HFF-Myc (cell line): ENCODE measurements around the gene LRRC7.
"Not testable (repeated sequence)": the region's sequence is repeated elsewhere in the genome, so short reads cannot be mapped to it uniquely, and the experiment has no call there.

ENCODE experiments used
- DNase-seq: peaks from one replicate; pipeline ENCODE4 v3.0.0-alpha.2; 2011; ENCODE audit warnings: low read depth; ENCODE audit errors: extremely low read depth
- H3K4me3 ChIP-seq: replicated peaks from 2 replicates; pipeline ENCODE4 v1.5.1; 2011; ENCODE audit warnings: low read depth, mild to moderate bottlenecking, control low read depth, low read length
- CTCF ChIP-seq: IDR thresholded peaks from 2 replicates; pipeline ENCODE4 v1.5.1; 2012; ENCODE audit warnings: mild to moderate bottlenecking, low read depth, low read length, control low read depth; ENCODE audit errors: missing control alignments

The LRRC7 gene

GRCh38 chr1:69700770-69701169, 133.0 kb downstream of the LRRC7 start:
- H3K4me3 ChIP-seq = no peak overlapping the region
- DNase-seq = no peak
- TF ChIP-seq CTCF = peak; percentile 53

GRCh38 chr1:69702085-69702484, 134.4 kb downstream of the LRRC7 start:
- TF ChIP-seq CTCF = no peak
- no peak overlapping the region for H3K4me3 ChIP-seq
- no peak for DNase-seq

- TF ChIP-seq CTCF = no peak
- no peak for DNase-seq
- H3K4me3 ChIP-seq = no peak overlapping the region
These were observed 138.8 kb downstream of the LRRC7 start for GRCh38 chr1:69706473-69706872.

DNA sequence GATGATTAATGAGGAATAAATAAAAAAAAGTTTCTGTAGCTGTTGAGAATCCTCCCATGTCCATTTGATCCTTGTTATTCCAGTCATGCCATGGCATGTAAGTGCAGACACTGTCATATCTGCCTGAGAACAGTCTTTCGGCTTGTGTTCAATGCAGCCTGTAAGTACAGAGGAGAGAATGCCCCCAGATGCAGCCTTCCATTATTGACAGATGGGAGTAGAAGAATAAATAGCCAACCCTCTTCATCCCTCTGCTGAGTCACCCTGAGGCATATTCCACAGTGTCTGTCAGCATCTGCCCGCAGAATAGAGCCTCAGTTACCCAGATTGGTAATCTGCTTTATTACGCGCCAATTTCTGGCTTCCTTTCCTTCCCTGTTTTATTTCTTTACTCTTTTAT, 139.4 kb downstream of the LRRC7 start:
- no peak for TF ChIP-seq CTCF
- H3K4me3 ChIP-seq = no peak overlapping the region
- DNase-seq = no peak

DNA sequence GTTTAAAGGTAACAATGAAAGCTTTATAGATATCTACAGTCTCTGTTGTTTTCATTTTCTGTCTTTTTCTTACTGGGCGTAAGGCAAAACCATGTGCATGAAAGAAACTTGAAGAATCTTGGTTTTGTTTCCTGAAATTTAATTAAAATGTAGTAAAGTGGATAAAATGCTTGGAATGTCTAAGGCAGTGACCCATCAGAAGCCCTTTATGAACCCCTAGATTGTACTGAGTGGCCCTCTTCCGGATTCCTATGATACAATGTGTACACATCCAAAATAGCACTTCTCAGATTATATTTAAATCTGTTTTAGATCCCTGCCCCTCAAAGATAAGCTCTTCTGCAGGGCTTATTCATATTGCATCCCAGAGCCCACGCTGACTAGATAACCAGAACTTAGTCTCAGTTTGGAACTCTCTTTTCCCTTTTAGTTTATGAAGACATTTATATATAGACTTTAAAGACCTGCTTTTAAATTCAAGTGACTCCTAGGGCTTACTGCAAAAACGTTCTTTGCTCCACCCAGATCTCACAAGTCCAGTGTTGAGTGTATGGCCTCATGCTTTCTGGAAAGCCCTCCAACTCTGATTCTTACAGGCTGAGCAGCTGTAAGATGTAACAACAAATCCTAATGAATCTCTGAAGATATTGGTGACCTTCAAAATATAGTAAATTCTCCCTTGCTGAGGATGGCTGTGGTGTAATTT, 142.9 kb downstream of the LRRC7 start:
- DNase-seq = no peak
- no peak overlapping the region for H3K4me3 ChIP-seq
- no peak for TF ChIP-seq CTCF

GRCh38 chr1:69711190-69711930, 143.6 kb downstream of the LRRC7 start:
- TF ChIP-seq CTCF = no peak
- no peak for DNase-seq

DNA sequence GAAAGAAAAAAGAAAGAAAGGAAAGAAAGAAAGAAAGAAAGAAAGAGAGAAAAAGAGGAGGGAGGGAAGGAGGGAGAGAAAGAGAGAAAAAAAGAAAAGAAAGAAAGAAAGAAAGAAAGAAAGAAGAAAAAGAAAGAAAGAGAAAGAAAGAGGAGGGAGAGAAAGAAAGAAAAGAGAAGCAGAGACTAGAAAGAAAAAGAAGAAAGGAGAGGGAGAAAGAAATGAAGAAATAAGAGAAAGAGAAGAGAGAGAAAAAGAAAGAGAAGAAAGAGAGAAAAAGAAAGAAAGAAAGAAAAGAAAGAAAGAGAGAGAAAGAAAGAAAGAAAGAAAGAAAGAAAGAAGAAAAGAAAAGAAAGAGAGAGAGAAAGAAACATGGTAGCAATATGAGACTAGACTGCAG, 150.1 kb downstream of the LRRC7 start:
- not testable (repeated sequence) for DNase-seq, H3K4me3 ChIP-seq

More at GRCh38 chr1:69711190-69711930, 143.6 kb downstream of the LRRC7 start:
- H3K4me3 ChIP-seq = no peak overlapping the region
